CD4-positive, alpha-beta memory T cell (primary cell): ENCODE results near the gene ZNF354C. TPM values are rescaled to one million over a fixed set of nuclear protein-coding genes. Genes with fewer than 3 reads are reported as not detected.

Source experiments
- CTCF ChIA-PET: fragments of 350-600 bp; sonication (Branson Sonifier 250); formaldehyde crosslinking; loops from one replicate; lab custom pipeline; 2021; ENCODE audit warnings: inconsistent platforms; ENCODE audit not compliant: partially characterized antibody; lab: Charles Lee
- POLR2A ChIA-PET: fragments of 350-600 bp; sonication (Branson Sonifier 250); formaldehyde crosslinking; loops from one replicate; lab custom pipeline; 2021; ENCODE audit not compliant: partially characterized antibody; lab: Charles Lee
- DNase-seq, 5 donors: peaks; one replicate each; pipeline versions ENCODE4 v3.0.0 to v3.0.0-alpha.2; 2020 to 2022; ENCODE audit warnings: mixed read lengths in 1 of 5
- H3K27ac ChIP-seq: one replicate; pipeline ENCODE4 v1.7.0; 2013; ENCODE audit warnings: low read depth, low read length
- H3K27me3 ChIP-seq: 2 replicates; pipeline ENCODE4 v1.7.0; 2013; ENCODE audit warnings: mild to moderate bottlenecking, low read length, moderate library complexity; ENCODE audit not compliant: insufficient read depth
- H3K36me3 ChIP-seq: 2 replicates; pipeline ENCODE4 v1.7.0; 2013; ENCODE audit warnings: mild to moderate bottlenecking, low read length, moderate library complexity; ENCODE audit not compliant: insufficient read depth
- H3K4me1 ChIP-seq: 2 replicates; pipeline ENCODE4 v1.7.0; 2013; ENCODE audit warnings: mild to moderate bottlenecking, low read length, moderate library complexity; ENCODE audit not compliant: insufficient read depth
- H3K4me3 ChIP-seq, 2 donors: one replicate each; pipeline ENCODE4 v1.7.0; 2013; ENCODE audit warnings: low read length in 2 of 2, mild to moderate bottlenecking in 1 of 2
- H3K9me3 ChIP-seq, 2 donors: one replicate each; pipeline ENCODE4 v1.7.0; 2013; ENCODE audit warnings: low read length in 2 of 2, control low read depth in 1 of 2; ENCODE audit not compliant: control insufficient read depth in 1 of 2
- H3K27ac Mint-ChIP-seq, 7 donors: one replicate each; pipeline ENCODE4 v1.8.0; 2020 to 2021; ENCODE audit warnings: mixed read lengths in 7 of 7, mild to moderate bottlenecking in 6 of 7, inconsistent platforms in 3 of 7, moderate library complexity in 3 of 7
- H3K27me3 Mint-ChIP-seq, 2 donors: one replicate each; pipeline ENCODE4 v1.8.0; 2020 to 2021; ENCODE audit warnings: mixed read lengths in 2 of 2
- H3K36me3 Mint-ChIP-seq, 2 donors: one replicate each; pipeline ENCODE4 v1.8.0; 2020 to 2021; ENCODE audit warnings: mixed read lengths in 2 of 2, inconsistent platforms in 1 of 2, mild to moderate bottlenecking in 1 of 2
- H3K4me1 Mint-ChIP-seq, 4 donors: one replicate each; pipeline ENCODE4 v1.8.0; 2020 to 2021; ENCODE audit warnings: mixed read lengths in 4 of 4, mild to moderate bottlenecking in 1 of 4
- H3K4me3 Mint-ChIP-seq, 8 donors: one replicate each; pipeline ENCODE4 v1.8.0; 2020 to 2021; ENCODE audit warnings: mixed read lengths in 8 of 8, mild to moderate bottlenecking in 7 of 8, moderate library complexity in 6 of 8, inconsistent platforms in 3 of 8
- H3K9me3 Mint-ChIP-seq, 8 donors: one replicate each; pipeline ENCODE4 v1.8.0; 2020 to 2021; ENCODE audit warnings: mixed read lengths in 8 of 8, mild to moderate bottlenecking in 5 of 8, inconsistent platforms in 3 of 8, moderate library complexity in 1 of 8
- intact Hi-C: fragments of 100-400 bp; cut with micrococcal nuclease; formaldehyde crosslinking; loops from one replicate; pipeline ENCODE4 v1.15.1; 2023
- polyA plus RNA-seq, 2 donors: library from polyadenylated mRNA; unstranded; fragments of 300-500 nt; fragmentation: Illumina TruSeq; gene quantifications; one replicate each; pipeline ENCODE4 v1.2.3, GENCODE V29; 2021
- total RNA-seq, 2 experiments: library from RNA; stranded (reverse); gene quantifications; one replicate each; pipeline ENCODE4 v1.2.3, GENCODE V29; 2021

ZNF354C gene
- total RNA-seq (10 to 100 TPM; 11.2 to 11.3 TPM), polyA plus RNA-seq (1 to 10 TPM; 1.3 to 1.6 TPM)

- Histone ChIP-seq H3K4me3 (peak within 1 kb of the TSS; percentile 54 to 61), H3K27me3 (no peaks in the 10 kb centered on the region), H3K4me1 (peaks cover 14% of the 10 kb centered on the region), H3K36me3 (no peaks in the 10 kb centered on the region), H3K9me3 (no peaks in the 10 kb centered on the region), H3K27ac (peak within 1 kb of the TSS; percentile 70)
- peaks cover 0 to 14% (median 12%) of the 10 kb centered on the region in 8 donors for H3K9me3 Mint-ChIP-seq
- H3K4me1 Mint-ChIP-seq, result peaks cover 14 to 36% (median 27%) of the 10 kb centered on the region in 4 donors
- DNase-seq, result peak; percentile 82 to 86 (median 84)
- H3K4me3 Mint-ChIP-seq, result peak within 1 kb of the TSS; percentile 90 to 99 (median 94)
- peaks cover 38% of the 10 kb centered on the region in 2 donors for H3K36me3 Mint-ChIP-seq
- H3K27me3 Mint-ChIP-seq, result peaks cover 0 to 1% of the 10 kb centered on the region in 2 donors
- H3K27ac Mint-ChIP-seq, result peak within 1 kb of the TSS; percentile 82 to 96 (median 94)
- ChIA-PET CTCF (interaction anchor here (1.0 to 2.6 kb wide), 6 partner anchors 29 to 329 kb away, joined by 3 to 24 read pairs (median 4); partner anchors contain the start of genes ZNF354A and ZNF354B), POLR2A (interaction anchor here (0.7 to 2.2 kb wide), 12 partner anchors 9 to 434 kb away, joined by 3 to 32 read pairs (median 6); partner anchors contain the start of genes CLK4, ZFP2, ZNF354A and ZNF354B)
- intact Hi-C loops, result loop anchor here (1.0 kb wide), 3 partner anchors 37 to 433 kb away; partner anchors contain the start of genes CLK4, ZNF354B and ZNF879
Measured at GRCh38 chr5:179060116-179061008, at the start of gene ZNF354C. Gene ZNF354C, plus strand, starts transcription at chr5:179060373. Its CDS starts 1,696 bp downstream, at chr5:179062069.

GRCh38 chr5:179023528-179024189 lies 36.5 kb upstream of the ZNF354C start, which contains the start of gene ZNF879:
Gene ZNF879, plus strand, starts transcription at chr5:179023804. Its CDS starts 1,201 bp downstream, at chr5:179025005.
- peaks cover 20% of the 10 kb centered on the region for H3K36me3 ChIP-seq
- POLR2A ChIA-PET, result interaction anchor here (0.6 to 3.4 kb wide), 8 partner anchors 10 to 926 kb away, joined by 3 to 30 read pairs (median 5); partner anchors contain the start of genes ZNF354A, ZNF354B and ZNF354C
- peak; percentile 93 to 95 (median 94) for DNase-seq
- Mint-ChIP-seq H3K9me3 (peaks cover 0 to 30% (median 24%) of the 10 kb centered on the region in 8 donors), H3K4me1 (peaks cover 8 to 20% (median 11%) of the 10 kb centered on the region in 4 donors), H3K27me3 (peaks cover 2 to 3% of the 10 kb centered on the region in 2 donors), H3K36me3 (peaks cover 35 to 39% of the 10 kb centered on the region in 2 donors), H3K4me3 (peak within 1 kb of the TSS; percentile 92 to 99 (median 96)), H3K27ac (peak within 1 kb of the TSS; percentile 82 to 95 (median 93))
- H3K27ac ChIP-seq, result peak within 1 kb of the TSS; percentile 66
- H3K4me1 ChIP-seq, result peaks cover 13% of the 10 kb centered on the region
- H3K4me3 ChIP-seq, result peak within 1 kb of the TSS; percentile 54 to 61
- CTCF ChIA-PET, result interaction anchor here (1.9 kb wide), 1 partner anchor 293 kb away, joined by 6 read pairs; the partner anchor contains the start of gene ZNF354A
- no peaks in the 10 kb centered on the region for H3K27me3 ChIP-seq
- intact Hi-C loops, result loop anchor here (1.0 to 2.0 kb wide), 5 partner anchors 37 to 1269 kb away; partner anchors contain the start of genes CLK4, MAPK9, ZNF354A and ZNF354B
- peaks cover 3 to 10% of the 10 kb centered on the region in 2 donors for H3K9me3 ChIP-seq

- H3K36me3 ChIP-seq, result peaks cover 39% of the 10 kb centered on the region
- no peaks in the 10 kb centered on the region for H3K4me1 Mint-ChIP-seq
Measured at GRCh38 chr5:179033004-179033580, 27.1 kb upstream of the ZNF354C start.

GRCh38 chr5:179044765-179045164 lies 15.4 kb upstream of the ZNF354C start:
- POLR2A ChIA-PET, result no interaction called here
- Histone ChIP-seq H3K4me3 (no peak overlapping the region), H3K27me3 (no peaks in the 10 kb centered on the region), H3K9me3 (no peaks in the 10 kb centered on the region), H3K27ac (no peak overlapping the region), H3K36me3 (no peaks in the 10 kb centered on the region), H3K4me1 (no peaks in the 10 kb centered on the region)
- Mint-ChIP-seq H3K27me3 (peaks cover 1 to 2% of the 10 kb centered on the region in 2 donors), H3K27ac (no peak overlapping the region), H3K9me3 (peaks cover 3 to 64% (median 51%) of the 10 kb centered on the region in 8 donors), H3K36me3 (peaks cover 6 to 16% of the 10 kb centered on the region in 2 donors), H3K4me3 (no peak overlapping the region), H3K4me1 (no peaks in the 10 kb centered on the region)
- CTCF ChIA-PET, result no interaction called here
- no peak for DNase-seq
- intact Hi-C loops, result no loop called here

More at GRCh38 chr5:179033004-179033580, 27.1 kb upstream of the ZNF354C start:
- CTCF ChIA-PET, result no interaction called here
- no peak for DNase-seq
- POLR2A ChIA-PET, result interaction anchor here (1.0 to 1.6 kb wide), 2 partner anchors 9 to 28 kb away, joined by 3 to 5 read pairs; partner anchors contain the start of genes ZNF354C and ZNF879
- no peak overlapping the region for H3K4me3 Mint-ChIP-seq
- Histone ChIP-seq H3K27me3 (no peaks in the 10 kb centered on the region), H3K9me3 (peaks cover 19 to 73% of the 10 kb centered on the region in 2 donors), H3K4me3 (peak overlapping the region in 1 of 2 donors; percentile 11), H3K4me1 (no peaks in the 10 kb centered on the region), H3K27ac (no peak overlapping the region)
- H3K9me3 Mint-ChIP-seq, result peaks cover 7 to 100% (median 95%) of the 10 kb centered on the region in 8 donors
- intact Hi-C loops, result no loop called here
- peaks cover 65 to 67% of the 10 kb centered on the region in 2 donors for H3K36me3 Mint-ChIP-seq
- no peaks in the 10 kb centered on the region for H3K27me3 Mint-ChIP-seq
- H3K27ac Mint-ChIP-seq, result no peak overlapping the region

- intact Hi-C loops, result no loop called here
- H3K36me3 ChIP-seq, result no peaks in the 10 kb centered on the region
- H3K27me3 ChIP-seq, result no peaks in the 10 kb centered on the region
- Mint-ChIP-seq H3K27me3 (peaks cover 2 to 8% of the 10 kb centered on the region in 2 donors), H3K27ac (no peak overlapping the region), H3K4me3 (no peak overlapping the region), H3K4me1 (no peaks in the 10 kb centered on the region), H3K9me3 (peaks cover 0 to 29% (median 19%) of the 10 kb centered on the region in 8 donors), H3K36me3 (peaks cover 2 to 6% of the 10 kb centered on the region in 2 donors)
- no peaks in the 10 kb centered on the region for H3K4me1 ChIP-seq
- POLR2A ChIA-PET, result interaction anchor here (1.3 kb wide), 1 partner anchor 8 kb away, joined by 4 read pairs; the partner anchor contains the start of gene ZNF354C
- no peak overlapping the region for H3K4me3 ChIP-seq
- DNase-seq, result no peak
- CTCF ChIA-PET, result no interaction called here
- no peaks in the 10 kb centered on the region for H3K9me3 ChIP-seq
- H3K27ac ChIP-seq, result no peak overlapping the region
Measured at GRCh38 chr5:179051784-179052183, 8.4 kb upstream of the ZNF354C start.

GRCh38 chr5:179054036-179054785 lies 6.0 kb upstream of the ZNF354C start:
- Histone ChIP-seq H3K36me3 (no peaks in the 10 kb centered on the region), H3K4me1 (no peaks in the 10 kb centered on the region), H3K9me3 (no peaks in the 10 kb centered on the region), H3K27ac (no peak overlapping the region), H3K27me3 (no peaks in the 10 kb centered on the region), H3K4me3 (no peak overlapping the region)
- CTCF ChIA-PET, result no interaction called here
- no peak for DNase-seq
- Mint-ChIP-seq H3K4me3 (peak overlapping the region in 1 of 8 donors; percentile 51), H3K4me1 (peaks cover 0 to under 1% (median 0%) of the 10 kb centered on the region in 4 donors), H3K9me3 (peaks cover 0 to 11% (median 3%) of the 10 kb centered on the region in 8 donors), H3K27me3 (peaks cover 0 to 9% of the 10 kb centered on the region in 2 donors), H3K27ac (no peak overlapping the region), H3K36me3 (no peaks in the 10 kb centered on the region)
- POLR2A ChIA-PET, result no interaction called here
- intact Hi-C loops, result no loop called here
